PFSK-1 (cell line): ENCODE results near the gene SMAD2.

Experiments used
- POLR2AphosphoS5 ChIP-seq: IDR thresholded peaks from 2 replicates; pipeline ENCODE4 v1.6.1; 2012; ENCODE audit warnings: low read depth, mild to moderate bottlenecking, control low read depth, low read length, moderate library complexity
- SIN3A ChIP-seq: IDR thresholded peaks from 2 replicates; pipeline ENCODE4 v1.6.1; 2012; ENCODE audit warnings: mild to moderate bottlenecking, low read length, moderate library complexity, borderline replicate concordance; ENCODE audit not compliant: insufficient read depth

DNA sequence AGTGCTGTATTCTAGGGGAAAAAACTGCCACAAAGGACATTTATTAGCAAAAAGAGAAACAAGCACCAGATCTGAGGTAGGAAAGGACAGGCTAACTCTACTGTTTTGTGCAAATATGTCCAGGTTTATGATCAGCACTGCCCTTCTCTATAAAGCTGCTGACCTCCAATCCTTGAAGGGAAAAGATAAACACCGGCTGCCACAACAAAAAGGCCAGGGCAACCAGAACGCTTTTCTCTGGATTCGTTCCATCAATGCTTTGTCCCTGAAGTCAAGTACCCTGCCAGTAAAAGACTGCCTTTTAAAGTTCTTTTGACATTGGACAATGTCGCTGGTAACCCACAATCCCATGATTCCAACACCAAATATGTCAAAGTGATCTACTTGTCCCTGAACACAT lies 21.0 kb downstream of the SMAD2 start:
- TF ChIP-seq SIN3A (no peak), POLR2AphosphoS5 (no peak)
